Stimulated activated CD8-positive, alpha-beta memory T cell treated with anti-CD3 and anti-CD28 coated beads, Interleukin-12 subunit alpha, Interleukin-12 subunit beta, amount 100 ng/mL, for 24 hours (primary cell): ENCODE measurements around the gene ZNF566.

ENCODE experiments used
- DNase-seq: peaks from one replicate; pipeline ENCODE4 v3.0.0-alpha.2; 2020; ENCODE audit errors: extremely low read depth

ZNF566 gene

DNA sequence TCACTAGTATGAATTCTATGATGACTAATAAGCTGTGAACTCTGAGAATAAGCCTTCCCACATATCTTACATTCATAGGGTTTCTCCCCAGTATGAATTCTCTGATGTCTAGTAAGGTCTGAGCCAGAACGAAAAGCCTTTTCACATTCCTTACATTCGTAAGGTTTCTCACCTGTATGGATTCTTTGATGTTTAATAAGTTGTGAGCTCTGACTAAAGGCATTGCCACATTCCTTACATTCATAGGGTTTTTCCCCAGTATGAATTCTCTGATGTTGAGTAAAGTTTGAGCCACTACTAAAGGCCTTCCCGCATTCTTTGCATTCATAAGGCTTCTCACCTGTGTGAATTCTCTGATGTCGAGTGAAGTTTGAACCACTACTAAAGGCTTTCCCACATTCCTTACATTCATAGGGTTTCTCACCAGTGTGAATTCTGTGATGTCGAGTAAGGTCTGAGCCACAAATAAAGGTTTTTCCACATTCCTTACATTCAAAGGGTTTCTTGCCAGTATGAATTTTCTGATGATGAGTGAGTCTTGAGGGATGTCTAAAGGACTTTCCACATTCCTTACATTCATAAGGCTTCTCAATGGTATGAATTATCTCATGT, 40.2 kb downstream of the ZNF566 start:
- no peak for DNase-seq

DNA sequence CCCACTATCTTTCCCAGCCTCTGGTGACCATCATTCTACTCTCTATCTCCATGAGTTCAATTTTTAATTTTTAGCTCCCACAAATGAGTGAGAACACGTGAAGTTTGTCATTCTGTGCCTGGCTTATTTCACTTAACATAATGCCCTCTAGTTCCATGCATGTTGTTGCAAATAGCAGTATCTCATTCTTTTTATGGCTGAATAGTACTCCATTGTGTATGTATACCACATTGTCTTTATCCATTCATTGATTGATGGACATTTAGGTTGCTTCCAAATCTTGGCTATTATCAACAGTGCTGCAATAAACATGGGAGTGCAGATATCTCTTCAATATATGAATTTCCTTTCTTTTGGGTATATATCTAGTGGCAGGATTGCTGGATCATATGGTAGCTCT, 48.0 kb downstream of the ZNF566 start:
- DNase-seq, result no peak

DNA sequence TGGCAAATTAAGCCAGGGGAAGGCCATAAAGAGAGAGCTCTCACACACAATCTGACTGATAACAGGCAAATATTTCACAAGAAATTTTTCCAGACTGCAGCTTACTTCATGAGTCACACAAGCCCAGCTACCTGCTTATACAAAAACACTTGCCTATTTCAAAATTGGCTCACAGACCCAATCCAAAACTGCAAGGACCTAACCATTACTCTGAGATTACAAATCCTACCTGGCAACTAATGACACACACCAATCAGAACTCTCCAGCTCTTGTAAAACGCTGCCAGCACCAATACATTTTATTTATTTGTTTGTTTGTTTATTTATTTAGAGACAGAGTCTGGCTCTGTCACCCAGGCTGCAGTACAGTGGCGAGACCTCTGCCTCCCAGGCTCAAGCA, 52.8 kb downstream of the ZNF566 start:
- DNase-seq, result no peak

DNA sequence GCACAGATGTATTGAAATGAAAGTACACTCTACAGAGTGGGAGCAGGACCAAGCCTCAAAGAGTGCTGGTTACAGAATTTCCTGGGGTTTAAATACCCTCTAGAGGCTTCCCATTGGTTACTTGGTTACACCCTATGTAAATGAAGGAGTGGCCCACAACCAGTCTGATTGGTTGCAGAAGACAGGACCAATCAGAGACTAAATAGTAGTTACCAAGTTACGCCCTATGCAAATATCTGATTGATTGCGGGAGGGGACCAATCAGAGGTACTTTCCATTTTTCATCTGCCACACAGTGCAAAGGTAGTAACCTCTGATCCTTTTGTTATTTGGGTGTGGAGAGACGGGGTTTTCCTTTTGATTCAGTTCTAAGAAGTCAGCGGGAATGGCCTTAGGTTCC, 65.4 kb downstream of the ZNF566 start:
- DNase-seq, result no peak

DNA sequence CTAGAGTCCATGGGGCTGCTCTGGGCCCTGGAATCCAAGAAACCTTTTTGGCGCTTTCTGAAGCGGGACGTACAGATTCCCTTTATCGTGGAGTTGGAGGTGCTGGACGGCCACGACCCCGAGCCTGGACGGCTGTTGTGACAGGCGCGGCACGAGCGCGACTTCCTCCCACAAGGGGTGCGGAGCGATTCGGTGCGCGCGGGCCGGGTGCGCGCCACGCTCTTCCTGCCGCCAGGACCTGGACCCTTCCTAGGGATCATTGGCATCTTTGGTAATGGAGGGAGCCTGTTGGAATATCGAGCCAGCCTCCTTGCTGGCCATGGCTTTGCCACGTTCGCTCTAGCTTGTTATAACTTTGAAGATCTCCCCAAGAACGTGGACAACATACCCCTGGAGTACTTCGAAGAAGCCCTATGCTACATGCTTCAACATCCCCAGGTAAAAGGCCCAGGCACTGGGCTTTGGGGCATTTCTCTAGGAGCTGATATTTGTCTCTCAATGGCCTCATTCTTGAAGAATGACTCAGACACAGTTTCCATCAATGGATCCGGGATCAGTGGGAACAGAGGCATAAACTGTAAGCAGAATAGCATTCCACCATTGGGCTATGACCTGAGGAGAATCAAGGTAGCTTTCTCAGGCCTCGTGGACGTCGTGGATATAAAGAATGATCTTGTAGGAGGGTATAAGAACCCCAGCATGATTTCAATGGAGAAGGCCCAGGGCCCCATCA, 67.4 kb downstream of the ZNF566 start:
- DNase-seq, result no peak

DNA sequence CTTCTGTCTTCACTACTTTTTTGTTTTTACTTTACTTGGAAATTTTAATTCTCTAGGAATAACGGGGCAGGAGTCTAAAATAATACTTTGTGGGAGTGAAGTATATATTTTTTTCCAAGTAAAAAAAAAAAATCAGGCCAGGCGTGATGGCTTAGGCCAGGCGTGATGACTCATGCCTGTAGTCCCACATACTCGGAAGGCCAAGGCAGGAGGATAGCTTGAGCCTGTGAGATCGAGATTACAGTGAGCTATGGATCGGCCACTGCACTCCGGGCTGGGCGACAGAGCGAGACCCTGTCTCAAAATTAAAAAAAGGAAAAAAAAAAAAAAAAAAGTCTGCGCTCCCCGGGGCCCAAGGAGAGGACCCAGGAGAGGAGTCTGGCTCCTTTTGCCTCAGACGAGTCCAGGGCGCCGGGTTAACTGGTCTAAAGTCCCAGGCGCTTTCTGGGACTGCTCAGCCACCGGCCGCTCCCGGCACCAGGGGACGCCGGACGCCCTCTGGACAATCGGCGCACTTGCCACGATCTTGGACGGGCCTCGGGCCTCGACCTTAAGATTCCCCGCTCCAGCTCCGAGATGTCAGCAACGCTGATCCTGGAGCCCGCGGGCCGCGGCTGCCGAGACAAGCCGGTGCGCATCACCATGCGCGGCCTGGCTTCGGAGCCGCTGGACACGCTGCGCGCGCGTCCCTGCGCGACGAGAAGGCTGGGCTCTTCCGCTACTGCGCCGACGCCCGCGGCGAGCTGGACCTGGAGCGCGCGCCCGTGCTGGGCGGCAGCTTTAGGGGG, 68.2 kb downstream of the ZNF566 start:
- DNase-seq, result no peak

DNA sequence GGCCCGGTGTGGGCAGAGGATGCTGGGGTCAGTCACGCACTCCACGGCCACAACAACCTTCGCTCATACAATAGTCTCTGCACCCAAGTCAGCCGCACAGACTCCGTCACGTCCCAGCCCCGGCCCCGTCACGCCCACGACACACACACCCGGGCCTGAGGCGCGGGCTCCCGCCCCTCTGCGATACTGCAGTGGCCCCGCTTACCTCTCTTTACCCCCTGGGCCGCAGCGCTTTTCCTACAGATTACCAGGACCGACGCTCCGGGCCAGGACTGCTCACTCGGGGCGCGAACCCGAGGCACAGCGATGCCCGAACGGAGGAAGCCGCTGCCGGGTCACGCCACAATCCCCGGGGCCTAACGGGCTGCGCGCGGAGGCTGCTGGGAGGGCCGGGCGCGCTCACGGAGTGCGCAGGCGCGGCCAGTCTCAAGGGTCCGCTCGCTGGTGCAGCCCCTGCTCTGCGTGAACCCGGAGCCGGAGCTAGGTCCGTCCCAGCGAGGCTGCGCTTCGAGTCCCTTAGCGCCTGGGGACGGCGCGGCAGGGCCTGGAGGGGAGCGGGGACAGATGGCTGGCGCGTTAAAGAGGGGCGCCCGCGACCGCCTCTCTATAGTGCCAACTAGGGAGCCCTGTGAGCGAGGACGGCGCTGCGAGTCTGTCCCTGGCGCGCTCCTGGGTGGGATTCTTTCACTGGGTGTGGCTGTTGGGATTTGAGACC, 70.9 kb downstream of the ZNF566 start, which contains the start of gene ZFP82:
Gene ZFP82 (minus strand): TSS at position 358 of the 715 bp plus-strand sequence. CDS start 8,855 bp downstream, outside the sequence.
- peak; percentile 51 for DNase-seq

DNA sequence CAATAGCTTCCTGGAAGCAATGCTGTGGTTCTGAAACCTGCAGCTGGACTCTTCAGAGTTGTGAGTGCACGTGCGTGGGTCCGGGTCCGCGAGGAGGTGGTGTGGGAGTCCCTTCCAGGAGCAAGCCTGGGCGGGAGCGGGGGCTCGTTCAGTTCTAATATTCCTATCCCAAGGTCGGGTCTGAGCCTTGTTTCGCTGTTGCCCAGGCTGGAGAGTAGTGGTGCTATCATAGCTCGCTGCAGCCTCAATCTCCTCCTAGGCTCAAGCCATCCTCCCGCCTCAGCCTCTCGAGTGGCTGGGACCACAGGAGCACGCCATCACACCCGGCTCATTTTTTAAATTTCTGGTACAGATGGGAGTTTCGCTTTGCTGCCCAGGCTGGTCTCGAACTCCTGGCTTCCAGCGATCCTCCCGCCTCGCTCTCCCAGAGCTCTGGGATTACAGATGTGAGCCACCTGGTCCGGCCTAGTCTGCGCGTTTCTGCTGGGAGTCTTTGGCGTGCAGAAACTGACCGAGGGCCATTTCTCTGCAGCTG, 71.5 kb downstream of the ZNF566 start:
- no peak for DNase-seq

DNA sequence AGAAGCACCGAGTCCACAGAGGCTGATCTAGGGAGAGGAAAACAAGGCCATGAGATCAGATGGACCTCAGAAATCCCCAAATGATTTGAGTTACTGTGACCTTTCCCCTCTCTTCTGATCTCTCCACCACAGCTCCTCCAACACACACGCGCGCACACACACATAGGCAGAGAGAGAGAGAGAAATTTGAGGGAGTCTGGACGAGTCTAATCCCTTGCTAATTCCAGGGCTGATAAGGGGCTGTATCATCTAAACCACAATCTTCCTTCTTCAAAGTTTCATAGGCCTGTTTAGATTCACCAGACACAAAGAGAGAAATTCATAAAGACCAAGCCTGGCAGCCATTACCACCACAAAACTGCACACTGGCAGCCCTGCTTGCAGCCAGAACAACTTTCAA, 79.5 kb downstream of the ZNF566 start:
- no peak for DNase-seq

DNA sequence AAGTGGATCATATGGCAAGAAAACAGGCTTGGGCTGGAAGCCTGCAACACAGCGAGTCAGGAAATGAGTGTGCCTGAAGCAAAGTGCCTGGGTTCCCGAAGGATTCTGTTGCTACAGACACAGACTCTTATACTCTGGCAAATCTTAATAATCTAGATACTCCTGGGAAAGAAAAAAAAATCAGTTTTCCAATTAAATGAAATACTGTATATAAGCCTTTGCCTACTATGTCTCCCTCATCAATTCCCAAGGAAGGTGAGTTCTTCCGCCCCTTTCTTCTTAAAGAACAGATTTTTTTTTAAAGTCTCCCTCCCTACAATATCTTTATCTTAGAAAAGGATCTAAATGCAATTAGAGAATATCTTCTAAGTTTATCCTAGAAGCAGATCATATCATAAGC, 81.3 kb downstream of the ZNF566 start:
- DNase-seq, result no peak

DNA sequence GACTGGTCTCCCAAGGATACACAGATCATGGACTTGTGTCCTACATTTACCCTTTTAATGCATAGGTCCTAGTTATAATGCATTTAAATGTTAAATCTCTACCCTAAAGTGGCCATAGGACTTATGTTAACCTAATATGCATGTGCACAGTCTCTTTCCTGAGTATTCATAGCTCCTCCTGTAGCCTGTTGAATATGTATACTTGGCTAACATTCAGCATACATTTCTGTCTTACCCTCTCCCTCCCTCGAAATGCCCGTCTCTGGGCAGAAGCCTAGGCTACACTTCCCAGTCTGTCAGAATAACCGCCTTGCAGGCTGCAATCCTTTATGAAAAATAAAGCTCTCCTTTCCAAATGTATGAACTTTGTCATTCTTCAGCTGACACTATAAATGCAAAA, 84.9 kb downstream of the ZNF566 start:
- DNase-seq, result no peak

DNA sequence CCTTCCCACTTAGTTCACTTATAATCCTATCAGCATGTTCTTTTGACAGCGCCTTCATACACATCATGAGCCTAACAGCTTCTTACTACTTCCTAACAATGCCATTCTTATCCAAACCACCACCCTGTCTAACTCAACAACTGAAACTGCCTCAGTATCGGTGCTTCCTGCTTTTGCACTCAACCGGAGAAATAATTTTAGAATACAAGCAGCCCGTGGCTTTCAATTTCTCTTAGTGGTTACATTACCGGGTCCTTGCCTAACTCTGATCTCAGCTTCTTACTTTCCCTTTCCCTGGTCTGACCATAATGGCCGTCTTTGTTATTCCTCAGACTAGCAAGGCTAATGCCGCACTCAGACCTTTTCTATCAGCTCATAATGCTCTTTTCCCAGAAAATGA, 87.9 kb downstream of the ZNF566 start:
- no peak for DNase-seq

DNA sequence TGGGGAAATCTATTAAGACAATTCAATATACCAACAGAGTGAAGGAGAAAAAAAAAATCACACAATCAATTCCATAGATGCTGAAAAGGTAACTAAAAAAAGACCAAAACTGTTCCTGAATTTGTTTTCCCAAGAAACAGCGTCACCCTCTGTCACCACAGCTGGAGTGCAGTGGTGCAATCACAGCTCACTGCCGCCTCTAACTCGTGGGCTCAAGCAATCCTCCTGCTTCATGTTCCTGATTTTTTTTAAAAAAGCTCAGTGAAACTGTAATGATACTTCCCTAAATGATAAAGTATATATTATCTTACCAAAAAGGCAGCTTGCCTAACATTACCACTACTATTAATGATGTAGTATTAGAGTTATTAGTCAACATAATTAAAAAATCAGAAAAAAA, 90.8 kb downstream of the ZNF566 start:
- no peak for DNase-seq
